HG03045 (cell line): Measurements from ENCODE around the gene CRACDL.
"Not testable (repeated sequence)": the region's sequence is repeated elsewhere in the genome, so short reads cannot be mapped to it uniquely, and the experiment has no call there.

Experiments
- ATAC-seq: cut with Tn5 transposase; IDR thresholded peaks from one replicate; pipeline ENCODE4 v1.9.1; 2021; ENCODE audit warnings: mild to moderate bottlenecking, moderate library complexity; ENCODE audit not compliant: unreplicated experiment

The CRACDL gene

GRCh38 chr2:98886066-98886554 is 49.9 kb downstream of the CRACDL start:
- no peak for ATAC-seq

- ATAC-seq = no peak
Measured at GRCh38 chr2:98884658-98885057, 51.4 kb downstream of the CRACDL start.

- no peak for ATAC-seq
Measured at GRCh38 chr2:98883780-98884211, 52.2 kb downstream of the CRACDL start.

GRCh38 chr2:98882971-98883779 is 52.9 kb downstream of the CRACDL start:
- ATAC-seq = no peak

- ATAC-seq = no peak
Measured at GRCh38 chr2:98882368-98882767, 53.7 kb downstream of the CRACDL start.

GRCh38 chr2:98881153-98881650 is 54.8 kb downstream of the CRACDL start:
- ATAC-seq = no peak

GRCh38 chr2:98880266-98881152 is 55.5 kb downstream of the CRACDL start:
- no peak for ATAC-seq

- ATAC-seq = not testable (repeated sequence)
Measured at GRCh38 chr2:98877658-98878057, 58.4 kb downstream of the CRACDL start.

GRCh38 chr2:98876741-98877140 is 59.3 kb downstream of the CRACDL start:
- no peak for ATAC-seq

- no peak for ATAC-seq
Measured at GRCh38 chr2:98875746-98876145, 60.3 kb downstream of the CRACDL start.

GRCh38 chr2:98875081-98875728 is 60.8 kb downstream of the CRACDL start:
- no peak for ATAC-seq

GRCh38 chr2:98874186-98874689 is 61.8 kb downstream of the CRACDL start:
- ATAC-seq = no peak

- no peak for ATAC-seq
Measured at GRCh38 chr2:98872526-98872925, 63.5 kb downstream of the CRACDL start.

GRCh38 chr2:98871506-98871905 is 64.5 kb downstream of the CRACDL start:
- no peak for ATAC-seq

- ATAC-seq = no peak
Measured at GRCh38 chr2:98870516-98871158, 65.4 kb downstream of the CRACDL start.

- no peak for ATAC-seq
Measured at GRCh38 chr2:98869870-98870269, 66.2 kb downstream of the CRACDL start.

- no peak for ATAC-seq
Measured at GRCh38 chr2:98869272-98869641, 66.8 kb downstream of the CRACDL start.

- ATAC-seq = no peak
Measured at GRCh38 chr2:98868548-98869271, 67.3 kb downstream of the CRACDL start.

GRCh38 chr2:98867539-98868309 is 68.3 kb downstream of the CRACDL start:
- ATAC-seq = no peak
